NCI-H526 (cell line): ENCODE results near the gene MRTFA.

Experiments used
- DNase-seq, 2 experiments: peaks; one replicate each; lab custom pipeline; 2025; lab: John Stamatoyannopoulos, UW

The MRTFA gene

DNA sequence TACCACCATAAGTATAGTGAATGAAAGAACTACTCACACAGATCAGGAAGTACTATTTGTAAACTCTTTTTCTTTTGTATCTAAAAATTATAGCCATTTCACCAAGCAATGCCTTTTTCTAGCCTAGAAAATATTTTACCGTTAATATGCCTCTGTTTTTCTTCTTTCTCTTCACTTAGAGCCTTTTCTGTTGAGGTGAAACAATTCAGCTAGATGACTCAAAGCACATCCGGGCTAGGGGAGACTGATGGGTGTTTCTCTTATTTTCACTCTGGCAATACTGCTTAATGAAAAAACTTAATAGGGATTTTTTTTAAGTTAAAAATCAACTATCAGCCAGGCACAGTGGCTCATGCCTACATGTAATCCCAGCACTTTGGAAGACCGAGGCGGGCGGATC, 172.8 kb downstream of the MRTFA start:
- no peak for DNase-seq

DNA sequence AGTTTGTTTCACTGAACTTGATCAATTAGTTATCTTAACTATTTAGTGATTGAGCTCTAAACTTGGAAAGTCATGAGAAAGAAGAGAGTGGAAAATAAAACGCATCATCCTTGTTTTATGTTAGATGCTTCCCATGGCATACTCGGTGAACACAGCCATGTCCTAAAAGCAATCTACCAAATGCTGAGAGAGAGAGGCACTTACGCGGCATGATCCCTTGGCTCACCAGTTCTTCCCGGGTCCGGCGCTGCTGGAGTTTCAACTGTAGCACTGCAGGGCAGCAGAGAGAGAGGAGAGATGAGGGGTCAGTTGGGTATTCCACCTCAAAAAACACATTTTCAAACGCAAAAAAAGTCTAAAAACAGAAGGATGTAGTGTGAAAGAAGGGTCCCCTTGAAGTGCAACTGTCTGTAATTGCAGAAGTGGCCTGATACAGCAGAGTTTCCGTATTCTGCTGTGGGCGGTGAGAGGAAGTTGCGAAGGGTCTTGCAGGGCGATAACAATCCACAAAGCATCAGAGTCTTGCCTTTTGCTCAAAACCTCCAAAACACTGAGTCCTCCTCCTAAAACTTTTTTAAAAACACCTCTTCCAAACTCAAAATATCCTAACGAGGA, 173.4 kb downstream of the MRTFA start:
- no peak for DNase-seq

DNA sequence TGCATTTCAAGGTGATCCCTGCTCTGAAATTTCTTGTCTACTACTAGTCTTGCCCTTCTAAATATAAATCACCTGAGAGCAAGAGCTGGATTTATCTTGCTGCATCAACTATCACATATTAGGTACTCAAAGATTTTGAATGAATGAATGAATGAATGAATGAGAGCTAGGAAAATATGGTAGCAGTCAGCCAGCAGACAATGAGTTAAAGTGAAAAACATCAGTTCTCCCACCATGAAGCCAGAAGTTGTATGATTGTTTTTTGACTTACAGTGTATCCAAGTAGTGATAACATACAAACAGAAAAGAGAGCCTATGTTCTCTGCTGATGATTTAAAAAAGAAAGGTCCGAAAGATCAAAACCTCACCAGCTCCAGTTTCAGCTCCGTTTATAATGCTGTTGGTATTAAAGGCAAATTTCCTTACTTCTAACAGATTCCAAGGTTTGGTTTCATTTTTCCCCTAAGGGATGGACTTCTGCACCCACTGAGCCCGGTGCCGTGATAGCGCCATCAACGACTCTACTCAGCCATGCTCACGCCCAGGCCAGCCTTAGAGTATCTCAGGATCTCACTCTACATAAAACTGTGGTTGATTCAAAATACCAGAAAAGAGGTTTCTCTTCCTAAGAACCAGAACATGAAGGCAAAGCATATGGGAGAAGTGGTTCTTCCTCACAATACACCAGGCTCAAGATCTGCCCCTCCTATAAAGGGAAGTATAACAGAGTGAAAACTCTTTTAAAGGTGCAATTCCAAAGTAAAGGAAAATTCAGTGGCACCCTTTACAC, 174.1 kb downstream of the MRTFA start:
- DNase-seq, result no peak

DNA sequence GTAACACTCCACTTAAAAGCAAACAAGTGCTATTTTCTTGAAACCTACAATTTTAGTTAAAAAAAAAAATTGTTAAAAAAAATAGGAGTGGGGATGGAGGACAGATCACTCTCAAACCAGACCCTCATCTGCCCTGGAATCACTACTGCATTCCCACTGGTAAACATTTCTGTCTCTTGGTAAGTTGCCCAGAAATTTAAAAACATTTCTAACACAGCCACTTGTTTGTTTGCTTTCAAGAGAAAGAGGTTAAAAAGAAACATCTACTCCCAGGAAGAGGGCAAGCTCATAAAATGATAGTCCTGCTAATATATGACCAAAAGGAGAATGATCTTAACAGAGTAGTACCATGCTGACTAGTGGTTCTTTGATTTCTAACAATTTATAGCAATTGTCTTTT, 182.8 kb downstream of the MRTFA start:
- no peak for DNase-seq

DNA sequence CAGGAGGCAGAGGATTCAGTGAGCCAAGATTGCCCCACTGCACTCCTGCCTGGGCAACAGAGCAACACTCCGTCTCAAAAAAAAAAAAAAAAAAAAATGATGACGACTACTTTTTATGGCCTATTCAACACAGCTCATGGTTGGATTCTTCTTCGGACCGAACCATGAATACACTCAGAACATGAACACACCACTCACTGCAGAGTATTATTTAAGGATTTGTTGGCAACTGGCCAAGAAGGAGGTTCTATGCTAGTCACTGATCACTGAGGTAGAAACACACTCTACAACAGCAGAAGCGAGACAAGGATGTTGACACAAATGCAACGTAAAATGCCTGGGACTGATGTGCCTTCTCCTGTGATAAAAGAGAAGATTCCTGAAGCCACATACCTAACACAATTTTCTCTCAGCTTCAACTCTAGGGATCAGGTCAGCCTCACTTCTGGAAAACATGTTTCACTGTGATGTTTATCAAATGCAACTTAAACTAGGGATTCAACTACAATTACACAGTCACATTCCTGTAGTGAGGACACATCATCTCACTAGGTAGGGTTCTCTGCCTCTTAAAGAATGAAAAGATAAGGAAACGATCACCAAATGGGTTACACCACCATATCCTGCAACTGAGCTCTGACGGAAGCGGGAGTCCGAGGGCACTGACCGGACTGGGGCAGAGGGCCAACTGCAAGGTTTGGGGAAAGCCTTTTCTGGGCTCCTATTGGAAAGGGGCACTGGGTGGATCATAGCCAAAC, 183.6 kb downstream of the MRTFA start:
- no peak for DNase-seq

DNA sequence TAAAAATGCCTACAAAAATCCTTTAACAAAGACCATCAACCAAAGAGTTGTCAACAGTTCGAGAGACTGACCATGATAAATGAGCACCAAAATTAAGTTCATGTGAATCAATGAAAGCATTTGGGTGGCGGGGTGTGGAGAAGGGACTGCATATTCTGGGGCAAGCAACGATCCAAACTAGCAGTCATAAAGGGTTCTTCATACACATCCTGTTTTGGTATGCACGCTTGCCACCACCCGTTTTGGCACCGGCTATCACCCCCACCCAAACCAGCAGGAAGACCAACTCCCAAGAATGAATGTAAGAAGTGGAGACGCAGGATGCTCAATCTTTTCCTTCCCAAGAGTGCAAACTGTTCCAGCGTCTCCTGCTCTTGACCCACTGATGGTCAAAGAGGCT, 185.3 kb downstream of the MRTFA start:
- no peak for DNase-seq

DNA sequence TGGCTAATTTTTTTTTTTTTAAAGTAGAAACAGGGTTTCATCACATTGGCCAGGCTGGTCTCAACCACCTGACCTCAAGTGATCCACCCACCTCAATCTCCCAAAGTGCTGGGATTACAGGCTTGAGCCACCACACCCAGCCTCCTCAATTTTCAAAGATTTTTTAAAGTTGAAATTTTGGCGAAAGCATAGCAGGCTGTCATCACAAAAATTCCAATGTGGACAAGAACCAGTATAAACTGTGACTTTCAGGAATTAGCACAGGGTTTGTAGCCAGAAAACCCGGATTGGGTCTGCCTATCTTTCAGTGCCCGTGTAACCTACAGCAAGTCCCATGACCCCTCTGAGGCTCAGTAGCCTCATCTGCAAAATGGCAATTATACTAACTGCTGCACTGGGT, 185.9 kb downstream of the MRTFA start:
- DNase-seq, result no peak

DNA sequence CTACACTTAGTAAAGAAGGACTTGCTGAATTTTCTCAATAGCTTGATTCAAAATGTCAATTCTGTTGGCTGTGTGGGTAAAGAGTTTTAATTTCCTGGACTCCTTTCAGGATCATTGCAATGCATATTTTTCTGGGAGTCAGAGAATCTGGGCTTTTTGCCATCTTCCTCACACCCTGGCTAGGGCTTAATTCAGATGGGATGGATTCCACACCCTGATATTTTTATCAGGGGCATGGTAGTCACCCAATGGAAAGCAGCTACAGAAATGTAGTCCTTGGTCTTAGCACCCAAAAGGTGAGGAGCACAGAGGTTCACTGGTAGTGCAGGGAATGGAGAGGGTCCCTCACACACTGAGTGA, 186.9 kb downstream of the MRTFA start:
- no peak for DNase-seq

DNA sequence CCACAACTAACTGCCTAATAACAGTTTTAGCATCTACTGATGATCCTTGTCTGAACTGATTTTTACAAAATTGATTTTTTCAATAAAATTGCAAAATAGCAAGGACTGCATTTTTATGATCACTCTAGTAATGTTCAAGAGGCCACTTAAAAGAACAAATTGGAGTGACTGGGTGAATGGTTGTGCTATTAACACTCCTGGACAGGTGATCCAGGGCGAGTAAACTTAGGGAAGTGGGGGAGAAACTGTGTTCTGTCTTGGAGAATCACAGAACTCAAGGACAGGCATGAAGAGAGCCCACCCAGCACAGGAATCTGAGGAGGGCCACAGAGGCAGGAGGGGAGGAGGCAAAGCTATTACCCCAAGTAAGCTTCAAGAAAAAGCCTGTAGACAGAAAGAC, 190.3 kb downstream of the MRTFA start:
- DNase-seq, result no peak

DNA sequence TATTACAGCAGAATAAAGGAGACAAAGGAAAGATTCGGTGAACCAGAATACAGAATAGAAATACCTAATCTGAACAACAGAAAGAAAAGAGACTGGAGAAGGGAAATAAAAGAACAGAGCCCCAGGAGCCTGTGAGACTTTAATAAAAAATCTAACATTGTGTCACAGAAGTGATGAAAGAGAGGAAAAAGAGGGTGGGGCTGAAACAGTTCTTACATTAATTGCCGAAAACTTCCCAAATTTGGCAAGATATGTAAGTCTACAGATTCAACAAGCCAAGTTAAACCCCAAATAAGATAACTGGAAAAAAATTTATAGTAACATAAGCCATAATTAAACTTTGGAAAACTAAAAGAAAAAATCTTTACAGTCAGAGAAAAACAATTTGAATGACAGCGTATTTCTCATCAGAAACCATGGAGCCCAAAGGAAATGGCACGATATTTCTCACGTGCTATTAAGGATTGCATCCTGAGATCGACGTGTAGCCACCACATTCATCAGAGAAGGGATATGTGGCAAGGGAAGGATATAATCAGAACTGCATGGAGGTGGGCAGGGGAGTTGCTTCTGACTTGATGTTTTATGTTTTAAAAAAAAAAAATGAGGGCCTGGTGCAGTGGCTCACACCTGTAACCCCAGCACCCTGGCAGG, 192.2 kb downstream of the MRTFA start:
- DNase-seq, result no peak

DNA sequence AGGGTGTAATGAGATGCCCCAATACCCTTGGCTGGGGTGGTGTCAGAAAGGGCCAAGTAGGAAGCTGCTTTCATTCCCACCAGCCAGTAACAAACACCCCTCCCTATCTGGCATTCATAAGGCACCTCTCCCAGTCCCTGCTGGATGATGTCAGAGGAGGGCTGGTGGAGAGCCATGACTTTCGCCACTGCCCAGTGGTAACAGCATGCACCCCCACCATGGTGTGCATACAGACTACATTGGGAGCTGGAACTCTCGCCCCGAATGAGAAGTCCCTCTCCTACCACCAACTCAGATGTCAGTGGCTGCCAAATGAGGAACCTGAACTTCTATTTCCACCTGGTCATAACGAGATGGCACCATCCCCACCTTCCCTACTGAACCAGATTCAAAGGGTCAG, 192.8 kb downstream of the MRTFA start:
- no peak for DNase-seq

DNA sequence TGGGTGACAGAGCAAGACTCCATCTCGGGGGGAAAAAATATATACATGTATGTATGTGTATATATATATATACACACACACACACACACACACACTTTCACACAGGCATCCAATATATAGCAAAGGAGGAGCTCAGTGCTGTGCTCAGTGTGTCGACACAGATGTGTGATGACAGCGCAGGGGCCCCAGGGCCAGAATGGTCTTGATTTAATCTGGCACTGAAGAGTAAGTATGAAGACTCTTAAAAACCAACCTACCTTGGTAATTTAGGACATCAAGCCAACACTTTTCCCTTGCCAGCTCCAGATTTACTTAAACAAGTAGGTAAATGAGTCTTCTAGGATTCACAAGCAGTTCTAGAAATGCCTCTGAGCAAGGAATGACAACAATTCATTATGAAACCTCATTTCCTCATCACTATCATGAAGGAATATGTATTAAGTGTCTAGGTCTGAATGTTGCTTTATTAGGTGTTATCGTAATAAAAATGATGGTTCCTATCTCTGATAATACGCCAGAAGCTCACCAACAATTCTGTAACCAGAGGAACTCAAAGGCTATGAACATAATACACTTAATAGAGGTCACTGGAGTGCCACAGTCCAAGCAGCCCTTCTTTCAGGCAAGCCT, 194.6 kb downstream of the MRTFA start:
- DNase-seq, result no peak

DNA sequence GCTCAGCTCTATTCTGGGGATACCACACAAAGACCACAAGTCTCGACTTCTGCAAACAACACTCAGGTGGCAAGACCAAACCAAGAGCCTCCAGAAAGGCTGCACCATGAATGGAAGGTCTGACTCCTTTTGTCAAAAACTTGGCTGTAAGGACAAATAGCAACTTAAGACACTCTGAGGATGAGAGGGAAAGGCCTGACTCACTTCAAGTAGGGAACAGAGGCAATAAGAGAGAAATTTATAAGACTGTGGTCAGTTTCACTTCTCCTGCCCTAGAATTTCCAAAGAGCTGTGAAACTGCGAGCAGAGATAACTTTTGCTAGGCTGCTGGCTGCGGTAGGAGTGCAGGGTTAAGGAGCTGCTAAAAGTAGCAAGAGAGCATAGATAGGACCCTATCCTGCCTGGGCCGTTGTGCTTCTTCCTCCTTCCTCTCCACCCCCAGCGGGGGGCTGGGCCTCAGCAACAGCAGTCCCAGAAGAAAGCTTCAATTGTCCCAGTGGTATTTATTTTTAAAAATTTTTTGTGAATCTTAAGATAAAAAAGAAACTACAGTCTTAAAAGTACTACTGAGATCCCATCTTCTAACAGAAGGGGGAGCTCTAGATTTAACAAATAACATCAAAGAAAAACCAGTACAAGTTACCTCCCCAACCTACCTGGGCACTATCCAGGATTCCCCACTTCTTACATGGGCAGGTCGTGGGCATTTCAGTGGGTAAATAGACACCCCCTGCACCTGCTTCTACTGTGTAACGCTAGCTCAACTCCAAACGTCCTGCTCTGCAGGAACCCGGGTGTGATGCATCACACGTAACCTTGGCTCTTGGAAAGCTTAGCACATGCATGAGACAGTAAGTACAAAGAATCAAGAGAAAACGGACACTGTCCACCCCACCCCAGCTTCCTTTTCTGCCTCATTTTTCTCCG, 199.8 kb downstream of the MRTFA start:
- peak; percentile 6 to 53 for DNase-seq

DNA sequence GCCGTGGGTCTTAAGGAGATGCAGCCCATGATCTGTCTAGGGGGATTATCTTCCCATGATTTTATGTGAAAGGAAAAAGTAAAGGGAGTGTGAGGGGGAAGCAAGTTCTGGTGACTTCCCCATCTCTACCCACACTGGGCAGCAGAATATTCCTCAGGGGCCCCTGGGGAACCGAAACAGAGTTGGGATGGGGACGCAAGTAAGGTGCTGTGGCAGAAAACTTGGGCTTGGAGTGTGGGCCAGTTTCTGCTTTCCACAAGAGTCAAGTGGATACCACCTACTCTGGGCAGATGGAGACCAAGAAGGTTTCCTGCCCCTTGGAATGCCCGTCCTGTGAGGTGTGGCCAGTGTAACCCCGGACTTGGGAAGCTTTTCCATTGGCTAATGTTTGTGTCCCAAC, 201.8 kb downstream of the MRTFA start:
- DNase-seq, result no peak

DNA sequence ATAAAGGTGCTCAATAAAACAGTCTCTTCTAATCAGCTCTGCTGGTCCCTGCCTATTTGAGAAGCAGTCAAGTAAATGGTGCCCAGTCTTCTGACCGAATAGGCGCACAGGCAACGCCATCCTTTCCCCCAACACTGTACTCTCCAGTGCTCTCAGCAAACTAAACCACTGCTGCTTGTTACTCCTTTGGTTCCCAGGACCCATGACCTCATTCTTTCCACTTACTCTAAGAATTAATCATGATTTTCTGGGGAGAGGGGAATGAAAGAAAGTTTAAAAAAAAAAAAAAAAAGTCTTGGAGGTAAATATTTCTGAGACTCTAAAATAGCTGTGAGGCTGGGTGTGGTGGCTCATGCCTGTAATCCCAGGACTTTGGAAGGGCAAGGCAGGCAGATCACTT, 202.4 kb downstream of the MRTFA start:
- DNase-seq, result no peak

DNA sequence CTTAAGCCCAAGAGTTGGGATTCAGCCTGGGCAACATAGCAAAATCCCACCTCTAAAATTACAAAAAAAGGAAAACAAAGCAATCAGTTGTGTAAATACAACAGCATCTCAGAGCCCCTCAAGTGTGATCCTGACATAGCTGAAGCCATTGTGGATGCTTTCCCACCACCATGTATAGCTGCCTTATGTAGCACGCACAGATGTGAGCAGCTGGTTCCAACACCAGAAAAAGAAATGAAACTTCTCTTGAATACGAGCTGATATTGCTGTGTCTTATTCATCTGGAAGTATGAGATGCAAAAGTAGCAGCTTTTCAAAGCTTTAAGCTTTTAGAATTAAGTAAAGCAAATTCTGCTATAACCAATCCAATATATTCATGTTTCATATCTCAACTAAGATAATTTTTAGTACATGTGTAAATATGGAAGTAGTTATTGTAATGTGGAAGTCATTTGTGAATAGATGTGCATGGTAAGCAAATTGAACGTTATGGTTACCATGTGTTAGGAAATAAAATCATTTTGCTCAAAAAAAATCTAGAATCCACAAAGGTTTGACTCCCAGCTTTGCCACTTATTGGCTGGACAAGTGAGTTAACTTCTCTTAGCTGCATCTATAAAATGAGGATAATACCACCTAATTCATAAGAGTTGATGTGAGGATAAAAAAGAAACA, 203.0 kb downstream of the MRTFA start:
- no peak for DNase-seq

DNA sequence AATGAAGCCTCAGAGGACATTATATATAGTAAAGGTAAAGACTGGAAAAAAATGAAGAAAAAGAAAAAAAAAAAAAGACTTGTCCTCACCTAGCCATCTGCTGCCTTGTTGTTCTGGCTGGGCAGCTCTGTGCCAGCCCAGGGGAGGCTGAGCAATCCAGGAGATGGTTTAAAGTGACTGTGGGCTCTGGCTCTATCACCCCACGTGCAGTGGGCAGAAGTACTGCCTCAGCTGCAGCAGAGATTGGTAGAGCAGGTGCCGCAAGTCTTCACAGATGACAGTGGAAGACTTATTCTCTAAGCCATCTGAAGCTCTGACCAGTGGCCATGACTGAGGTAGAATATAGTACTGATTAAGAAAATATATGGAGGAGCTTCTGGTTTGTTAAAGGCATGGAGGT, 203.9 kb downstream of the MRTFA start:
- no peak for DNase-seq

DNA sequence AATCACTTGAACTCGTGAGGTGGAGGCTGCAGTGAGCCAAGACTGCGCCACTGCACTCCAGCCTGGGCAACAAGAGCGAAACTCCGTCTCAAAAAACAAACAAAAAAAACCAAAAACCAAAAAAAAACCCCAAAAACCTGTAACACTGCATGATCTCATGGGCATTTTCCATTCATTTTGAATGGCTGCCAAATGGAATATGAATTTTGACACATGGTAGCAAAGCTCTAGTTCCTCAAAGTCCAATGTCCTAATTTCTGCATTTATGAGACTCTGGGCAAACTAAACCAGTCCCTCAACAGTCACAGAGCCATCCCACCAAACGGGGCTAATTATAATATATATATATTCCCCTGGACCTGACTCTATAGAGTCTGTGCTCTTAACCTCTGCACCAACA, 204.4 kb downstream of the MRTFA start:
- DNase-seq, result no peak

DNA sequence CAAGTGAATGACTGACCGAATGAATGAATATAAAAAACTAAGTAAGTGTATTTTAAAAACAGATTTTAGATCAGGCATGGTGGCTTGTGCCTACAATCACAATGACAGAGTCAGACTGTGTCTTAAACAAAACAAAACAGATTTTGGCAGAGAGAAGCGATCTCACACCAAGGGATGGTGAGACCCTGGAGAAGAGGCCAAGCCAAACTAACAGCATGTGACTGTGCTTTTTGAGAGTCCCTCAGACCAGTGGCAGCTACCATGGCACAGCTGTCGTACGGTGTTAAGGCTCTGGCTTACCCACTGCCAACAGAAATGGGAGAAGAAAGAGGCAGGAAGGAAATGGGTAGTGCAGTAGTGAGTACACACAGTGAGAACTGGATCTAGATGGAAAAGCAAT, 205.5 kb downstream of the MRTFA start:
- DNase-seq, result no peak

DNA sequence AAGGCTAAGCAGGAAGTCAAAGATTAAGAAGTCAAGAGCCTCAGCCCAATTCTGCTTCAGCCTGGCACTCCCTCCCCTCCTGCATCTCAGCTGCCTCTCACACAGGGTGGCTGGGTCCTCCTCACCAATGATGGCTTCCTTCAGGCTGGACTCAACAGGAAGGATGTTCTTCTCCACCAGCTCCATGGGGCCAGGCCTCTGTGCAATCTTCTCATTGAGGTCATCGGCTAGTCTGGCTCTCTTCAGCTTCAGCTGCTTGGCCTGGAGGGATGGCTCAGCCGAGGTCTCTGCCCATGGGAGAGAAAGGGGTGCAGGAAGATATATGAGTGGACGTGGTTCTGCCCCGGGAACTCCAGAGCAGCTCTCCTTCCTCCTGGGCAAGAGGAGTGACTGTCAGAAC, 207.0 kb downstream of the MRTFA start:
- no peak for DNase-seq

DNA sequence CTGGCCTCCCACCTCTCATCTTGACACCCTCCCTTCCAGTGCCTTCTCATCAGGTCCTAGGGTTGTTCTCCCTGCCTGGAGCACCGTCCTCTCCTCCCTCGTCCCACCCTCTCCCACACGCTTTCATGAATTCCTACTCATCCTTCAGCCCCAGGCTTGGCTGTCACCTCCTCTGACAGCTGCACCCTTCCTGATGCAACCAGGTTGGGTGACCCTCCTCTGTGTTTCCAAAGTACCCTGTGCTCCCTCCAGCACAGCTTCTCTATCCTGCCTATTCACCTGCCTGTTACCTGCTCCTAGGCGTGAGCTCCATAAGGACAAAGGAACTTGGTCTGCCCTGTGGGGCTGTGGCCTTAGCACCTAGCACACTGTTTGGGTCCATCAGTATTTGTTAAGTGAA, 207.7 kb downstream of the MRTFA start:
- DNase-seq, result no peak
